Muscle of leg (tissue), 11 donors: ENCODE data around the gene TRIM71. TPM values are rescaled to one million over a fixed set of nuclear protein-coding genes. Genes with fewer than 3 reads are reported as not detected.

Experiments
- DNase-seq: peaks from one replicate; pipeline ENCODE4 v3.0.0; 2013
- H3K27ac ChIP-seq: one replicate; pipeline ENCODE4 v1.5.1; 2013; ENCODE audit warnings: mild to moderate bottlenecking, low read length, control low read depth
- H3K27me3 ChIP-seq: one replicate; pipeline ENCODE4 v1.6.1; 2013; ENCODE audit warnings: low read length; ENCODE audit not compliant: control insufficient read depth, insufficient read depth
- H3K36me3 ChIP-seq: one replicate; pipeline ENCODE4 v1.6.1; 2013; ENCODE audit warnings: low read length; ENCODE audit not compliant: control insufficient read depth, insufficient read depth
- H3K4me1 ChIP-seq: one replicate; pipeline ENCODE4 v1.6.1; 2013; ENCODE audit warnings: low read length; ENCODE audit not compliant: control insufficient read depth, insufficient read depth
- H3K4me3 ChIP-seq: one replicate; pipeline ENCODE4 v1.5.1; 2013; ENCODE audit warnings: low read length, control low read depth
- H3K9me3 ChIP-seq: replicated peaks from 2 replicates; pipeline ENCODE4 v1.6.1; 2013; ENCODE audit warnings: low read depth, low read length; ENCODE audit not compliant: control insufficient read depth
- WGBS: methylation state at CpG from one replicate; pipeline ENCODE4 v1.1.5; 2013; ENCODE audit warnings: missing lambda C conversion rate; ENCODE audit not compliant: insufficient coverage; 5-methylcytosine and 5-hydroxymethylcytosine counted together
- polyA plus RNA-seq, 8 donors: library from polyadenylated mRNA; unstranded; fragments of 120-200 nt; gene quantifications; one replicate each; pipeline versions ENCODE4 v1.2.1 to v1.2.3, GENCODE V29; 2013; ENCODE audit warnings: inconsistent platforms in 1 of 8, low replicate concordance in 1 of 8; ENCODE audit not compliant: insufficient read length in 8 of 8, insufficient read depth in 1 of 8
- total RNA-seq: library from RNA; stranded (reverse); fragments of 120-200 nt; gene quantifications from one replicate; pipeline ENCODE4 v1.2.4, GENCODE V29; 2013

The TRIM71 gene
- total and polyA plus RNA-seq, 9 donors: 0.13 to 0.44 (median 0.18) TPM

GRCh38 chr3:32850636-32851035, 32.8 kb downstream of the TRIM71 start:
- no CpG with 5 or more reads among the region's 5 CpGs for WGBS
- no peak overlapping the region for H3K27ac ChIP-seq
- no peaks in the 10 kb centered on the region for H3K9me3 ChIP-seq
- peaks cover 2% of the 10 kb centered on the region for H3K4me1 ChIP-seq
- no peaks in the 10 kb centered on the region for H3K36me3 ChIP-seq
- DNase-seq: no peak
- no peak overlapping the region for H3K4me3 ChIP-seq
- H3K27me3 ChIP-seq: peaks cover 2% of the 10 kb centered on the region

GRCh38 chr3:32852146-32852545, 34.3 kb downstream of the TRIM71 start:
- H3K9me3 ChIP-seq: no peaks in the 10 kb centered on the region
- peaks cover 2% of the 10 kb centered on the region for H3K27me3 ChIP-seq
- no peak overlapping the region for H3K27ac ChIP-seq
- no peak overlapping the region for H3K4me3 ChIP-seq
- DNase-seq: no peak
- peaks cover 2% of the 10 kb centered on the region for H3K4me1 ChIP-seq
- WGBS: 60% methylated on average over 3 of the region's 4 CpGs
- H3K36me3 ChIP-seq: no peaks in the 10 kb centered on the region

- WGBS: 74% methylated on average over 3 of the region's 3 CpGs
- H3K27me3 ChIP-seq: peaks cover 2% of the 10 kb centered on the region
- H3K36me3 ChIP-seq: no peaks in the 10 kb centered on the region
- H3K27ac ChIP-seq: no peak overlapping the region
- peaks cover 2% of the 10 kb centered on the region for H3K4me1 ChIP-seq
- DNase-seq: no peak
- no peaks in the 10 kb centered on the region for H3K9me3 ChIP-seq
- H3K4me3 ChIP-seq: no peak overlapping the region
Observed at GRCh38 chr3:32855350-32855953, 37.7 kb downstream of the TRIM71 start.

GRCh38 chr3:32856355-32856889, 38.6 kb downstream of the TRIM71 start:
- H3K9me3 ChIP-seq: no peaks in the 10 kb centered on the region
- no peak for DNase-seq
- WGBS: 73% methylated on average over 6 of the region's 6 CpGs
- no peaks in the 10 kb centered on the region for H3K36me3 ChIP-seq
- H3K4me1 ChIP-seq: no peaks in the 10 kb centered on the region
- H3K4me3 ChIP-seq: no peak overlapping the region
- H3K27me3 ChIP-seq: peaks cover 2% of the 10 kb centered on the region
- no peak overlapping the region for H3K27ac ChIP-seq

- WGBS: 53% methylated on average over 4 of the region's 6 CpGs
- H3K27me3 ChIP-seq: peaks cover under 1% of the 10 kb centered on the region
- DNase-seq: no peak
- no peaks in the 10 kb centered on the region for H3K4me1 ChIP-seq
- H3K27ac ChIP-seq: no peak overlapping the region
- H3K4me3 ChIP-seq: no peak overlapping the region
- no peaks in the 10 kb centered on the region for H3K36me3 ChIP-seq
- no peaks in the 10 kb centered on the region for H3K9me3 ChIP-seq
Observed at GRCh38 chr3:32856901-32857507, 39.2 kb downstream of the TRIM71 start.

GRCh38 chr3:32857921-32858320, 40.1 kb downstream of the TRIM71 start:
- Histone ChIP-seq H3K27me3 (peaks cover 1% of the 10 kb centered on the region), H3K4me3 (no peak overlapping the region), H3K36me3 (no peaks in the 10 kb centered on the region), H3K4me1 (peaks cover 2% of the 10 kb centered on the region), H3K27ac (no peak overlapping the region), H3K9me3 (no peaks in the 10 kb centered on the region)
- WGBS: 56% methylated on average over 3 of the region's 6 CpGs
- no peak for DNase-seq

- Histone ChIP-seq H3K27me3 (peaks cover 4% of the 10 kb centered on the region), H3K4me3 (no peak overlapping the region), H3K9me3 (no peaks in the 10 kb centered on the region), H3K27ac (no peak overlapping the region), H3K4me1 (peaks cover 2% of the 10 kb centered on the region), H3K36me3 (no peaks in the 10 kb centered on the region)
- WGBS: 86% methylated on average over 2 of the region's 4 CpGs
- no peak for DNase-seq
Observed at GRCh38 chr3:32859604-32860237, 41.9 kb downstream of the TRIM71 start.

- Histone ChIP-seq H3K4me1 (peaks cover 2% of the 10 kb centered on the region), H3K4me3 (no peak overlapping the region), H3K27me3 (peaks cover 4% of the 10 kb centered on the region), H3K9me3 (no peaks in the 10 kb centered on the region), H3K36me3 (no peaks in the 10 kb centered on the region), H3K27ac (no peak overlapping the region)
- DNase-seq: no peak
- 89% methylated on average over 1 of the region's 4 CpGs for WGBS
Observed at GRCh38 chr3:32860499-32860898, 42.7 kb downstream of the TRIM71 start.

- H3K27ac ChIP-seq: no peak overlapping the region
- WGBS: 50% methylated on average over 1 of the region's 5 CpGs
- no peak for DNase-seq
- H3K4me1 ChIP-seq: peaks cover 2% of the 10 kb centered on the region
- no peak overlapping the region for H3K4me3 ChIP-seq
- H3K27me3 ChIP-seq: peaks cover 4% of the 10 kb centered on the region
- H3K36me3 ChIP-seq: no peaks in the 10 kb centered on the region
- no peaks in the 10 kb centered on the region for H3K9me3 ChIP-seq
Observed at GRCh38 chr3:32861681-32862080, 43.9 kb downstream of the TRIM71 start.

GRCh38 chr3:32862247-32862935, 44.6 kb downstream of the TRIM71 start:
- DNase-seq: peak; percentile 55
- Histone ChIP-seq H3K36me3 (no peaks in the 10 kb centered on the region), H3K27ac (no peak overlapping the region), H3K9me3 (no peaks in the 10 kb centered on the region), H3K27me3 (peaks cover 4% of the 10 kb centered on the region), H3K4me3 (no peak overlapping the region), H3K4me1 (peaks cover 2% of the 10 kb centered on the region)
- WGBS: 24% methylated on average over 8 of the region's 11 CpGs
